Measurements from ENCODE around the gene AREL1. TPM values are rescaled to one million over a fixed set of nuclear protein-coding genes. Genes with fewer than 3 reads are reported as not detected.

Gene AREL1
- total RNA-seq, 2 donors from 2014 or later = 14.8 to 51.2 TPM

- no peaks in the 10 kb centered on the region for H3K27me3 ChIP-seq (replicated peaks; ENCODE audit: insufficient read depth)
- TF ChIP-seq POLR2AphosphoS5 (IDR thresholded peaks at IDR 0.05) (no peak), POLR2A (IDR thresholded peaks at IDR 0.05) (no peak)
- TF ChIP-seq, protein P1, sequence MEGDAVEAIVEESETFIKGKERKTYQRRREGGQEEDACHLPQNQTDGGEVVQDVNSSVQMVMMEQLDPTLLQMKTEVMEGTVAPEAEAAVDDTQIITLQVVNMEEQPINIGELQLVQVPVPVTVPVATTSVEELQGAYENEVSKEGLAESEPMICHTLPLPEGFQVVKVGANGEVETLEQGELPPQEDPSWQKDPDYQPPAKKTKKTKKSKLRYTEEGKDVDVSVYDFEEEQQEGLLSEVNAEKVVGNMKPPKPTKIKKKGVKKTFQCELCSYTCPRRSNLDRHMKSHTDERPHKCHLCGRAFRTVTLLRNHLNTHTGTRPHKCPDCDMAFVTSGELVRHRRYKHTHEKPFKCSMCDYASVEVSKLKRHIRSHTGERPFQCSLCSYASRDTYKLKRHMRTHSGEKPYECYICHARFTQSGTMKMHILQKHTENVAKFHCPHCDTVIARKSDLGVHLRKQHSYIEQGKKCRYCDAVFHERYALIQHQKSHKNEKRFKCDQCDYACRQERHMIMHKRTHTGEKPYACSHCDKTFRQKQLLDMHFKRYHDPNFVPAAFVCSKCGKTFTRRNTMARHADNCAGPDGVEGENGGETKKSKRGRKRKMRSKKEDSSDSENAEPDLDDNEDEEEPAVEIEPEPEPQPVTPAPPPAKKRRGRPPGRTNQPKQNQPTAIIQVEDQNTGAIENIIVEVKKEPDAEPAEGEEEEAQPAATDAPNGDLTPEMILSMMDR (IDR thresholded peaks at IDR 0.05) = no peak
- 83% methylated on average over 5 of the region's 5 CpGs for WGBS
- DNase-seq (ENCODE audit: low spot score) = no peak
- no peak overlapping the region for H3K27ac ChIP-seq
- no peaks in the 10 kb centered on the region for H3K36me3 ChIP-seq
- H3K4me1 ChIP-seq (replicated peaks) = no peaks in the 10 kb centered on the region
- intact Hi-C loops (cut with DNase I) = no loop called here
- H3K4me3 ChIP-seq = no peak overlapping the region
- H3K9me3 ChIP-seq = no peaks in the 10 kb centered on the region
These were observed 67.6 kb downstream of the AREL1 start for GRCh38 chr14:74645244-74645643.

DNA sequence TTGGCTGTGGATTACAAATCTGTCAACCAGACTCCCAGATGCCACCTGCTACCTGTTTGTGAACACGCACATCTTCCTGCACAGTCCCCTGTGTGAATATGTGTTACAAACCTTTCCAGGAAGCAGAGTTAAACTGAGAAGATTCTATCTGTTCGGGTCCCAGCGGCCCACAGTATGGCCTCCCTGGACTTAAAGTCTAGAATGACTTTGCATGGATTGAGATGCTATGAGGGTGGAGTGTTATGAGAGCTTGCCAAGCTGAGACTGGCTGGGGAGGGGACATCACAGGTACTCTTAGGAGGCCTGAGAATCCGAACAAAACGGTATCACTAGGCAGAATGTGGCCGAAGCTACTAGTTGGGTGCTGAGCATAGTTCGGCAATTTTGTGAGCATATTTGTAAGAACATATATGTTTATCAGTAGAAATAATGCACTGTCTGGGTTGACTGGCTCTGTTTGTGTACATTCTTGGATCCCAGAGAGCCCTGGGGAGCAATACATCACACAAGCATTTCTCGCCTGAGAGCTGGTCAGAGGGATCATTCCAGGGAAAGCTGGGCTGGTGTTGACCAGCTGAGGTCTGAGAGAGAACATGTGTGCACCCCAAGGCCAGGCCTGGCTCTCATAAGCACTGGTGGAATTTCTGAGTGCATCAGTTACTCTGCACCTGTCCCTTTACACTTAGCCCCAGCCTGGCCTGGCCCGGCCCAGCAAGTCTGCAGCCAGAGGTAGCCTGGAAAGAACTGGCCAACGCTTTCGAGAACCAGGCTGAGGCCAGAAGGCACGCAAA lies 71.1 kb downstream of the AREL1 start:
- intact Hi-C loops (cut with DNase I) = no loop called here
- DNase-seq (ENCODE audit: low spot score) = no peak
- no peak for TF ChIP-seq POLR2A (IDR thresholded peaks at IDR 0.05)
- TF ChIP-seq, protein P1 (IDR thresholded peaks at IDR 0.05) = no peak
- TF ChIP-seq POLR2AphosphoS5 (IDR thresholded peaks at IDR 0.05) = no peak

DNA sequence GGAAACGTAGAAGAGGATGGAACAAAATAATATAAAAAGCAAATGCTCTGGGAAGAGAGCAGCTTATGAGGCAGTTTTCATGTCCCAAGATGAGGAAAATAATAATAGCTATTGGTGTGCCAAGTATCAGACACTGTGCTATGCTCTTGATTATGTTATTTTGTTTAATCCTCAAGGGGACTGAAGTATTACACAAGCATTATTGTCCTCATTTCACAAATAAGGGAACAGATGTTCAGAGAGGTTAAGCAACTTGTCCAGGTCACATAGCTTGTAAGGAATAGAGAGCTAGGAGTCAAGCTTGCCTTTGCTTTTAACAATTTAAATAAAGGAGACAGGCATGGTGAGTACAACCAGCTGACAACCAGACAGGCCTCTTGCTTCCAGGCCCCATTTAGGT lies 73.9 kb downstream of the AREL1 start:
- Histone ChIP-seq H3K9me3 (no peaks in the 10 kb centered on the region), H3K4me3 (no peak overlapping the region), H3K27ac (no peak overlapping the region), H3K27me3 (replicated peaks; ENCODE audit: insufficient read depth) (no peaks in the 10 kb centered on the region), H3K36me3 (no peaks in the 10 kb centered on the region), H3K4me1 (replicated peaks) (no peaks in the 10 kb centered on the region)
- intact Hi-C loops (cut with DNase I) = no loop called here
- TF ChIP-seq, protein P1 (IDR thresholded peaks at IDR 0.05) = no peak
- TF ChIP-seq POLR2AphosphoS5 (IDR thresholded peaks at IDR 0.05) = no peak
- TF ChIP-seq POLR2A (IDR thresholded peaks at IDR 0.05) = no peak
- 91% methylated on average over 1 of the region's 1 CpG for WGBS
- DNase-seq (ENCODE audit: low spot score) = no peak

More for the DNA sequence above, 71.1 kb downstream of the AREL1 start:
- Histone ChIP-seq H3K9me3 (no peaks in the 10 kb centered on the region), H3K27me3 (replicated peaks; ENCODE audit: insufficient read depth) (no peaks in the 10 kb centered on the region), H3K4me3 (no peak overlapping the region), H3K27ac (no peak overlapping the region), H3K36me3 (no peaks in the 10 kb centered on the region), H3K4me1 (replicated peaks) (no peaks in the 10 kb centered on the region)
- WGBS = 96% methylated on average over 12 of the region's 12 CpGs

GRCh38 chr14:74638066-74638465 lies 74.8 kb downstream of the AREL1 start:
- no peak for TF ChIP-seq POLR2AphosphoS5 (IDR thresholded peaks at IDR 0.05)
- TF ChIP-seq POLR2A (IDR thresholded peaks at IDR 0.05) = no peak
- TF ChIP-seq, protein P1 (IDR thresholded peaks at IDR 0.05) = no peak
- Histone ChIP-seq H3K9me3 (no peaks in the 10 kb centered on the region), H3K4me1 (replicated peaks) (no peaks in the 10 kb centered on the region), H3K27ac (no peak overlapping the region), H3K27me3 (replicated peaks; ENCODE audit: insufficient read depth) (no peaks in the 10 kb centered on the region), H3K36me3 (no peaks in the 10 kb centered on the region), H3K4me3 (no peak overlapping the region)
- no peak for DNase-seq (ENCODE audit: low spot score)
- intact Hi-C loops (cut with DNase I) = no loop called here
- WGBS = 64% methylated on average over 7 of the region's 7 CpGs

GRCh38 chr14:74637178-74637550 lies 75.7 kb downstream of the AREL1 start:
- Histone ChIP-seq H3K27me3 (replicated peaks; ENCODE audit: insufficient read depth) (no peaks in the 10 kb centered on the region), H3K9me3 (no peaks in the 10 kb centered on the region), H3K36me3 (no peaks in the 10 kb centered on the region), H3K27ac (no peak overlapping the region), H3K4me1 (replicated peaks) (no peaks in the 10 kb centered on the region), H3K4me3 (no peak overlapping the region)
- DNase-seq (ENCODE audit: low spot score) = no peak
- intact Hi-C loops (cut with DNase I) = no loop called here
- TF ChIP-seq POLR2AphosphoS5 (IDR thresholded peaks at IDR 0.05) = no peak
- TF ChIP-seq POLR2A (IDR thresholded peaks at IDR 0.05) = no peak
- TF ChIP-seq, protein P1 (IDR thresholded peaks at IDR 0.05) = no peak
- WGBS = 53% methylated on average over 3 of the region's 3 CpGs

Data from prostate gland (tissue), 2 donors.